SU-DHL-6 (cell line): Measurements from ENCODE around the gene SEPTIN12.
"Not testable (repeated sequence)": the region's sequence is repeated elsewhere in the genome, so short reads cannot be mapped to it uniquely, and the experiment has no call there.

Experiments used
- H2AFZ ChIP-seq: fragments of 200-600 bp; sonication (generic); 2 replicates; pipeline ENCODE4 v1.6.1; 2014; ENCODE audit warnings: low read depth, mild to moderate bottlenecking, moderate library complexity, mixed read lengths, antibody characterized with exemption, low read length; ENCODE audit not compliant: severe bottlenecking
- H3F3A ChIP-seq: fragments of 200-600 bp; shearing (Covaris generic); 2 replicates; pipeline ENCODE4 v1.6.0; 2016; ENCODE audit warnings: antibody characterized with exemption, mild to moderate bottlenecking; ENCODE audit not compliant: insufficient read depth
- H3K27ac ChIP-seq: fragments of 200-600 bp; sonication (generic); 2 replicates; pipeline ENCODE4 v1.5.1; 2016; ENCODE audit warnings: low read depth, mild to moderate bottlenecking, low read length, moderate library complexity, mixed read lengths
- H3K27me3 ChIP-seq: fragments of 200-600 bp; sonication (generic), shearing (Covaris generic); 2 replicates; pipeline ENCODE4 v1.6.0; 2014; ENCODE audit warnings: mild to moderate bottlenecking, low read length
- H3K36me3 ChIP-seq: fragments of 200-600 bp; sonication (generic); 2 replicates; pipeline ENCODE4 v1.6.1; 2014; ENCODE audit warnings: mild to moderate bottlenecking, low read length, mixed read lengths
- H3K4me2 ChIP-seq: fragments of 300-600, 200-600 bp; shearing (Covaris generic), sonication (generic); 2 replicates; pipeline ENCODE4 v1.6.0; 2014; ENCODE audit warnings: low read length, low read depth, mild to moderate bottlenecking; ENCODE audit not compliant: poor library complexity, severe bottlenecking
- H3K4me3 ChIP-seq: fragments of 200-600 bp; sonication (generic); 2 replicates; pipeline ENCODE4 v1.5.1; 2014; ENCODE audit warnings: antibody characterized with exemption, low read length, mild to moderate bottlenecking, mixed read lengths; ENCODE audit not compliant: insufficient read depth, poor library complexity, severe bottlenecking
- H3K79me2 ChIP-seq: fragments of 200-600 bp; sonication (generic); 2 replicates; pipeline ENCODE4 v1.6.1; 2014; ENCODE audit warnings: mild to moderate bottlenecking, low read length, moderate library complexity; ENCODE audit not compliant: insufficient read depth
- H3K9ac ChIP-seq: fragments of 200-600 bp; sonication (generic); 2 replicates; pipeline ENCODE4 v1.7.0; 2014; ENCODE audit warnings: mild to moderate bottlenecking, low read length
- H3K9me2 ChIP-seq: fragments of 200-600 bp; sonication (generic); replicated peaks from 2 replicates; pipeline ENCODE4 v1.6.1; 2014; ENCODE audit warnings: low read length; ENCODE audit not compliant: insufficient read depth
- H3K9me3 ChIP-seq: fragments of 200-600 bp; sonication (generic); 2 replicates; pipeline ENCODE4 v1.6.1; 2014; ENCODE audit warnings: low read length, mixed read lengths; ENCODE audit not compliant: insufficient read depth
- H4K20me1 ChIP-seq: fragments of 200-600 bp; sonication (generic); 2 replicates; pipeline ENCODE4 v1.6.1; 2014; ENCODE audit warnings: low read depth, mild to moderate bottlenecking, antibody characterized with exemption, low read length, moderate library complexity, mixed read lengths
- CTCF ChIP-seq: fragments of 200-600 bp; sonication (generic); IDR thresholded peaks from one replicate; pipeline ENCODE4 v1.5.1; 2017; ENCODE audit warnings: antibody characterized with exemption, mild to moderate bottlenecking, low read length, moderate library complexity; ENCODE audit not compliant: insufficient read depth, poor library complexity, severe bottlenecking
- EZH2phosphoT487 ChIP-seq: fragments of 200-600 bp; sonication (generic), shearing (Covaris generic); conservative IDR thresholded peaks from 2 replicates; pipeline ENCODE4 v1.6.1; 2018; ENCODE audit warnings: mild to moderate bottlenecking, antibody characterized with exemption, low read length, moderate library complexity, mixed read lengths

Gene SEPTIN12

GRCh38 chr16:4785758-4786433, 2.2 kb downstream of the SEPTIN12 start:
- Histone ChIP-seq H3K36me3 (no peaks in the 10 kb centered on the region), H3K9me2 (no peaks in the 10 kb centered on the region), H3K27ac (no peak overlapping the region), H3K27me3 (no peaks in the 10 kb centered on the region), H3F3A (no peaks in the 10 kb centered on the region), H3K9ac (no peak overlapping the region), H3K4me3 (no peak overlapping the region), H2AFZ (no peak overlapping the region), H3K9me3 (no peaks in the 10 kb centered on the region), H3K4me2 (no peak overlapping the region), H4K20me1 (no peaks in the 10 kb centered on the region), H3K79me2 (no peaks in the 10 kb centered on the region)
- no peak for TF ChIP-seq EZH2phosphoT487
- TF ChIP-seq CTCF: no peak

- not testable (repeated sequence) for H4K20me1 ChIP-seq, H3K27me3 ChIP-seq, H3K27ac ChIP-seq, H3K4me2 ChIP-seq, H2AFZ ChIP-seq, H3K79me2 ChIP-seq, H3K9me2 ChIP-seq, H3K4me3 ChIP-seq, H3K9me3 ChIP-seq, H3K9ac ChIP-seq, H3K36me3 ChIP-seq, H3F3A ChIP-seq
Observed at GRCh38 chr16:4784444-4784987, 3.6 kb downstream of the SEPTIN12 start.

GRCh38 chr16:4783951-4784336, 4.2 kb downstream of the SEPTIN12 start:
- no peaks in the 10 kb centered on the region for H4K20me1 ChIP-seq
- TF ChIP-seq EZH2phosphoT487 (no peak), CTCF (no peak)
- H3F3A ChIP-seq: no peaks in the 10 kb centered on the region
- no peaks in the 10 kb centered on the region for H3K36me3 ChIP-seq
- no peaks in the 10 kb centered on the region for H3K9me2 ChIP-seq
- H3K4me2 ChIP-seq: no peak overlapping the region
- H3K9me3 ChIP-seq: no peaks in the 10 kb centered on the region
- no peak overlapping the region for H2AFZ ChIP-seq
- H3K4me3 ChIP-seq: no peak overlapping the region
- no peaks in the 10 kb centered on the region for H3K79me2 ChIP-seq
- H3K27me3 ChIP-seq: no peaks in the 10 kb centered on the region
- H3K27ac ChIP-seq: no peak overlapping the region
- H3K9ac ChIP-seq: no peak overlapping the region

GRCh38 chr16:4783251-4783950, 4.7 kb downstream of the SEPTIN12 start:
- H3K27ac ChIP-seq: no peak overlapping the region
- H3K9ac ChIP-seq: no peak overlapping the region
- H3K9me3 ChIP-seq: no peaks in the 10 kb centered on the region
- H4K20me1 ChIP-seq: no peaks in the 10 kb centered on the region
- no peak overlapping the region for H3K4me2 ChIP-seq
- H3K79me2 ChIP-seq: no peaks in the 10 kb centered on the region
- H3K27me3 ChIP-seq: no peaks in the 10 kb centered on the region
- no peak overlapping the region for H3K4me3 ChIP-seq
- no peaks in the 10 kb centered on the region for H3F3A ChIP-seq
- TF ChIP-seq EZH2phosphoT487 (no peak), CTCF (no peak)
- H2AFZ ChIP-seq: no peak overlapping the region
- H3K9me2 ChIP-seq: no peaks in the 10 kb centered on the region
- no peaks in the 10 kb centered on the region for H3K36me3 ChIP-seq
